GM19468 (cell line): Measurements from ENCODE around the gene MAP3K21.

Source experiments
- ATAC-seq: cut with Tn5 transposase; IDR thresholded peaks from one replicate; pipeline ENCODE4 v1.9.1; 2021; ENCODE audit warnings: mild to moderate bottlenecking, moderate library complexity, moderate number of reproducible peaks; ENCODE audit not compliant: unreplicated experiment; ENCODE audit errors: extremely low read depth

The MAP3K21 gene

GRCh38 chr1:233323718-233324117, 3.8 kb upstream of the MAP3K21 start:
- ATAC-seq, result no peak

- ATAC-seq, result no peak
These were observed 1.2 kb upstream of the MAP3K21 start for GRCh38 chr1:233326319-233326718.

GRCh38 chr1:233326811-233327650, 493 bp upstream of the MAP3K21 start:
- peak; percentile 60 for ATAC-seq

- peak; percentile 11 for ATAC-seq
These were observed 808 bp downstream of the MAP3K21 start for GRCh38 chr1:233328142-233328921.

GRCh38 chr1:233331676-233332519, 4.4 kb downstream of the MAP3K21 start:
- no peak for ATAC-seq

GRCh38 chr1:233333086-233333485, 5.6 kb downstream of the MAP3K21 start:
- no peak for ATAC-seq

GRCh38 chr1:233334092-233334491, 6.6 kb downstream of the MAP3K21 start:
- no peak for ATAC-seq

- no peak for ATAC-seq
These were observed 9.3 kb downstream of the MAP3K21 start for GRCh38 chr1:233336554-233337456.

GRCh38 chr1:233337505-233337904, 10.0 kb downstream of the MAP3K21 start:
- no peak for ATAC-seq

GRCh38 chr1:233338102-233338501, 10.6 kb downstream of the MAP3K21 start:
- no peak for ATAC-seq

- no peak for ATAC-seq
These were observed 12.6 kb downstream of the MAP3K21 start for GRCh38 chr1:233340031-233340555.

GRCh38 chr1:233340966-233341516, 13.5 kb downstream of the MAP3K21 start:
- ATAC-seq, result no peak

GRCh38 chr1:233342086-233342485, 14.6 kb downstream of the MAP3K21 start:
- ATAC-seq, result no peak

GRCh38 chr1:233343262-233343661, 15.7 kb downstream of the MAP3K21 start:
- ATAC-seq, result no peak

- no peak for ATAC-seq
These were observed 19.8 kb downstream of the MAP3K21 start for GRCh38 chr1:233347338-233347737.

- no peak for ATAC-seq
These were observed 21.6 kb downstream of the MAP3K21 start for GRCh38 chr1:233349137-233349536.

GRCh38 chr1:233354983-233355382, 27.5 kb downstream of the MAP3K21 start:
- no peak for ATAC-seq

GRCh38 chr1:233355841-233356704, 28.5 kb downstream of the MAP3K21 start:
- ATAC-seq, result no peak
